NB4 (cell line): ENCODE results near the gene KIAA1586.

Experiments
- TF ChIP-seq, protein P1 (sequence below): IDR thresholded peaks from one replicate; pipeline ENCODE4 v1.5.1; 2012; ENCODE audit warnings: low read depth, low read length
- TF ChIP-seq, protein P2 (sequence below): IDR thresholded peaks from 2 replicates; pipeline ENCODE4 v1.6.1; 2011; ENCODE audit warnings: low read depth, low read length

DNA sequence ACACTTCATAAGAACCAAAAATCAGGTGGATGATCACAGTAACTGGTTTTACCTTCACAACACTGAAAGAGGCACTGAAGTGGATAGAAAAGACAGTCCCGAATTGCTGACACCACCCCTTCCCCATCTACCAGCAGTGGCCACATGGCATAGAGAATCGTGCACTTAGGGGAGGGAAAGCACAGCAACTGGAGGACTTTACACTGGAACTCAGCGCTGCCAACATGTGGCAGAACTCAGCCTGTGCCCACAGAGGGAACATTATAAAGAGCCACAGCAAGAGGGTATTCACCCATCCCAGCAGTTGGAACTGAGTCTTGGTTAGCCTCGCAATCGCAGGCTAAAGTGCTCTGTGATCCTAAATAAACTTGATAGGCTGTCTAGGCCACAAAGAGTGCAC, 6.5 kb upstream of the KIAA1586 start:
- TF ChIP-seq, protein P1, sequence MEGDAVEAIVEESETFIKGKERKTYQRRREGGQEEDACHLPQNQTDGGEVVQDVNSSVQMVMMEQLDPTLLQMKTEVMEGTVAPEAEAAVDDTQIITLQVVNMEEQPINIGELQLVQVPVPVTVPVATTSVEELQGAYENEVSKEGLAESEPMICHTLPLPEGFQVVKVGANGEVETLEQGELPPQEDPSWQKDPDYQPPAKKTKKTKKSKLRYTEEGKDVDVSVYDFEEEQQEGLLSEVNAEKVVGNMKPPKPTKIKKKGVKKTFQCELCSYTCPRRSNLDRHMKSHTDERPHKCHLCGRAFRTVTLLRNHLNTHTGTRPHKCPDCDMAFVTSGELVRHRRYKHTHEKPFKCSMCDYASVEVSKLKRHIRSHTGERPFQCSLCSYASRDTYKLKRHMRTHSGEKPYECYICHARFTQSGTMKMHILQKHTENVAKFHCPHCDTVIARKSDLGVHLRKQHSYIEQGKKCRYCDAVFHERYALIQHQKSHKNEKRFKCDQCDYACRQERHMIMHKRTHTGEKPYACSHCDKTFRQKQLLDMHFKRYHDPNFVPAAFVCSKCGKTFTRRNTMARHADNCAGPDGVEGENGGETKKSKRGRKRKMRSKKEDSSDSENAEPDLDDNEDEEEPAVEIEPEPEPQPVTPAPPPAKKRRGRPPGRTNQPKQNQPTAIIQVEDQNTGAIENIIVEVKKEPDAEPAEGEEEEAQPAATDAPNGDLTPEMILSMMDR, result peak; percentile 33
- TF ChIP-seq, protein P2, sequence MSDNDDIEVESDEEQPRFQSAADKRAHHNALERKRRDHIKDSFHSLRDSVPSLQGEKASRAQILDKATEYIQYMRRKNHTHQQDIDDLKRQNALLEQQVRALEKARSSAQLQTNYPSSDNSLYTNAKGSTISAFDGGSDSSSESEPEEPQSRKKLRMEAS, result peak; percentile 45
